ENCODE measurements around the gene ADH1C. TPM values are rescaled to one million over a fixed set of nuclear protein-coding genes. Genes with fewer than 3 reads are reported as not detected.
"Not testable (repeated sequence)": the region's sequence is repeated elsewhere in the genome, so short reads cannot be mapped to it uniquely, and the experiment has no call there.

Gene ADH1C
- total and polyA plus RNA-seq, 2 experiments from 2014 or later = 4.4 to 13.7 TPM

DNA sequence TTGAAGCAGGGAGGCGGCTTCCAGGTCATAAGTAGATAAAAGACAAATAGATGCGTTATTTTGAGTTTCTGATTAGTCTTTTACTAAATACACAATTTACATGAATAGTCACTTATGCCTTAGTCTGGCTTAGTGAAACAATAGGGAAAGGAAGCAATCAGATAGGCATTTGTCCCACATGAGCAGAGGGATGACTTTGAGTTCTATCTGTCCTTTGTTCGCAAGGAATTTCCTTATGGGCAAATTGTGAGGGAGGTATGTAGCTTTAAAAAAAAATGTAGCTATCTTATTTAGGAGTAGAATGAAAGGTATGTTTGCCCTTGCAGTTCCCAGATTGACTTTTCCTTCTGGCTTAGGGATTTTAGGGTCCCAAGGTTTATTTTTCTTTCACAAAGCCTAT is 26.3 kb upstream of the ADH1C start:
- no peak for TF ChIP-seq EZH2phosphoT487 (IDR thresholded peaks at IDR 0.05; ENCODE audit: low read depth, severe bottlenecking, unreplicated experiment)
- TF ChIP-seq, protein P1, sequence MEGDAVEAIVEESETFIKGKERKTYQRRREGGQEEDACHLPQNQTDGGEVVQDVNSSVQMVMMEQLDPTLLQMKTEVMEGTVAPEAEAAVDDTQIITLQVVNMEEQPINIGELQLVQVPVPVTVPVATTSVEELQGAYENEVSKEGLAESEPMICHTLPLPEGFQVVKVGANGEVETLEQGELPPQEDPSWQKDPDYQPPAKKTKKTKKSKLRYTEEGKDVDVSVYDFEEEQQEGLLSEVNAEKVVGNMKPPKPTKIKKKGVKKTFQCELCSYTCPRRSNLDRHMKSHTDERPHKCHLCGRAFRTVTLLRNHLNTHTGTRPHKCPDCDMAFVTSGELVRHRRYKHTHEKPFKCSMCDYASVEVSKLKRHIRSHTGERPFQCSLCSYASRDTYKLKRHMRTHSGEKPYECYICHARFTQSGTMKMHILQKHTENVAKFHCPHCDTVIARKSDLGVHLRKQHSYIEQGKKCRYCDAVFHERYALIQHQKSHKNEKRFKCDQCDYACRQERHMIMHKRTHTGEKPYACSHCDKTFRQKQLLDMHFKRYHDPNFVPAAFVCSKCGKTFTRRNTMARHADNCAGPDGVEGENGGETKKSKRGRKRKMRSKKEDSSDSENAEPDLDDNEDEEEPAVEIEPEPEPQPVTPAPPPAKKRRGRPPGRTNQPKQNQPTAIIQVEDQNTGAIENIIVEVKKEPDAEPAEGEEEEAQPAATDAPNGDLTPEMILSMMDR (IDR thresholded peaks at IDR 0.05; ENCODE audit: poor library complexity) = no peak
- TF ChIP-seq EZH2 (IDR thresholded peaks at IDR 0.05; ENCODE audit: borderline replicate concordance) = no peak
- H3K9me2 ChIP-seq (replicated peaks; ENCODE audit: insufficient read depth) = no peaks in the 10 kb centered on the region
- H3K4me1 ChIP-seq (ENCODE audit: insufficient read depth) = no peaks in the 10 kb centered on the region
- 80% methylated on average over 3 of the region's 3 CpGs for WGBS (ENCODE audit: low lambda C conversion rate, missing lambda C conversion rate)
- H2AFZ ChIP-seq = no peak overlapping the region
- no peaks in the 10 kb centered on the region for H4K20me1 ChIP-seq (ENCODE audit: insufficient read depth, poor library complexity, severe bottlenecking)
- DNase-seq (ENCODE audit: low spot score) = no peak
- no peaks in the 10 kb centered on the region for H3K79me2 ChIP-seq
- H3K4me2 ChIP-seq = no peak overlapping the region
- H3K4me3 ChIP-seq = no peak overlapping the region
- no peaks in the 10 kb centered on the region for H3K27me3 ChIP-seq
- no peaks in the 10 kb centered on the region for H3K36me3 ChIP-seq (replicated peaks; ENCODE audit: insufficient read depth, low read depth)
- H3K9me3 ChIP-seq (ENCODE audit: low read depth) = no peaks in the 10 kb centered on the region
- no peak overlapping the region for H3K27ac ChIP-seq

DNA sequence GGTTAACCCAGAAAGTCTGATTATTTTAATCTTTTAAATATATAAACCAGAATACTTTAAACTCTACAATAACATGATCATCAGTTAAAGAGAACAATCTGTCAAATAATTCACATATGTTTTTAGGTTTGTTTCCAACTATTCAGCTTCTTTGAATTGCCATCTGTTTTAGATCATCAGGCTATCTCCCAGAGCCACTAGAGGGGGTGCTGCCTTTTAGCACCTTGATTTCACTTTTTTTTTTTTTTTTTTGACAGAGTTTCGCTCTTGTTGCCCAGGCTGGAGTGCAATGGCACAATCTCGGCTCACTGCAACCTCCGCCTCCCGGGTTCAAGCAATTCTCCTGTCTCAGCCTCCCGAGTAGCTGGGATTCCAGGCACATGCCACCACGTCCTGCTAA is 24.8 kb upstream of the ADH1C start:
- not testable (repeated sequence) for H3K27ac ChIP-seq; H4K20me1 ChIP-seq (ENCODE audit: insufficient read depth, poor library complexity, severe bottlenecking)

GRCh38 chr4:99372464-99372863 is 19.9 kb upstream of the ADH1C start:
- DNase-seq (ENCODE audit: low spot score); H3K79me2 ChIP-seq; H2AFZ ChIP-seq; H3K4me1 ChIP-seq (ENCODE audit: insufficient read depth); H3K9me3 ChIP-seq (ENCODE audit: low read depth); H3K27ac ChIP-seq; H3K4me3 ChIP-seq; H3K36me3 ChIP-seq (replicated peaks; ENCODE audit: insufficient read depth, low read depth); H3K4me2 ChIP-seq; H3K9me2 ChIP-seq (replicated peaks; ENCODE audit: insufficient read depth); H3K27me3 ChIP-seq; H4K20me1 ChIP-seq (ENCODE audit: insufficient read depth, poor library complexity, severe bottlenecking): not testable (repeated sequence)
- WGBS (ENCODE audit: low lambda C conversion rate, missing lambda C conversion rate) = 98% methylated on average over 2 of the region's 2 CpGs

More for the DNA sequence above, 24.8 kb upstream of the ADH1C start:
- DNase-seq (ENCODE audit: low spot score); H3K36me3 ChIP-seq (replicated peaks; ENCODE audit: insufficient read depth, low read depth); H3K9me3 ChIP-seq (ENCODE audit: low read depth); H3K4me3 ChIP-seq; H3K79me2 ChIP-seq; H3K9me2 ChIP-seq (replicated peaks; ENCODE audit: insufficient read depth); H3K27me3 ChIP-seq; H2AFZ ChIP-seq; H3K4me2 ChIP-seq; H3K4me1 ChIP-seq (ENCODE audit: insufficient read depth): not testable (repeated sequence)
- TF ChIP-seq, protein P1 (IDR thresholded peaks at IDR 0.05; ENCODE audit: poor library complexity) = peak; percentile 29
- 61% methylated on average over 6 of the region's 6 CpGs for WGBS (ENCODE audit: low lambda C conversion rate, missing lambda C conversion rate)

DNA sequence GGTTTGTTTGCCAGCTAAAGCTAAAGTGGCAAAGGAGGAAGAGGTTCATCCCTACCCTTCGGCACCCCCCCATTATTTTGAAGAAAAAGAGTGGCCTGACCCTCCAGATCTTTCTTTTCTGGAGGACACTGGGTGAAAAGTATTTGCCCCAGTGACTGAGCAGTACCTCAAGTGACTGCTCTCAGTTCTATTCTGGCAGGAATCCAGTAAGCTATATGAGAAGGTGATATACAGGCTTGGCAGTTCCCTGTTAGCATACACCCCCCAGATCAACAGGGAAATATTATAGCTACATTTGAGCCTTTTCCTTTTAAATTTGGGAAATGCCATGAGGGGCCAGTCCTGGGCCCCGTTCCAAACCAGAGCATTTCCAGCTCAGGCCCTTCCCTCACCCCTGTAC is 15.3 kb upstream of the ADH1C start:
- not testable (repeated sequence) for H3K79me2 ChIP-seq; DNase-seq (ENCODE audit: low spot score)
- 79% methylated on average over 2 of the region's 2 CpGs for WGBS (ENCODE audit: low lambda C conversion rate, missing lambda C conversion rate)

DNA sequence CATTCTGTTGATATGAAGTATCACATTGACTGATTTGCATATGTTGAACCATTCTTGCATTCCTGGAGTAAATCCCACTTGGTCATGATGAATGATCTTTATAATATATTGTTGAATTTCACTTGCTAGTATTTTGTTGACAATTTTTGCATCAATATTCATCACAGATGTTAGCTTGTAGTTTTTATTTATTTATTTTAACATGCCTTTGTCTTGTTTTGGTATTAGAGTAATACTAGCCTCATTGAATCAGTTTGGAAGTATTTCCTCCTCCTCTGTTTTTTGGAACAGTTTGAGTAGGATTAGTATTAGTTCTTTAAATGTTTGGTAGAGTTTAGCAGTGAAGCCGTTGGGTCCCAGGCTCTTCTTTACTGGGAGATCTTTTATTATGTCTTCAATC is 13.9 kb upstream of the ADH1C start:
- Histone ChIP-seq H3K36me3 (replicated peaks; ENCODE audit: insufficient read depth, low read depth) (no peaks in the 10 kb centered on the region), H3K27me3 (no peaks in the 10 kb centered on the region), H3K4me1 (ENCODE audit: insufficient read depth) (no peaks in the 10 kb centered on the region), H3K79me2 (no peaks in the 10 kb centered on the region), H3K27ac (no peak overlapping the region), H3K9me3 (ENCODE audit: low read depth) (no peaks in the 10 kb centered on the region), H3K4me2 (no peak overlapping the region), H3K9me2 (replicated peaks; ENCODE audit: insufficient read depth) (no peaks in the 10 kb centered on the region), H4K20me1 (ENCODE audit: insufficient read depth, poor library complexity, severe bottlenecking) (no peaks in the 10 kb centered on the region), H2AFZ (no peak overlapping the region), H3K4me3 (no peak overlapping the region)
- WGBS (ENCODE audit: low lambda C conversion rate, missing lambda C conversion rate) = 76% methylated on average over 1 of the region's 1 CpG
- no peak for DNase-seq (ENCODE audit: low spot score)
- TF ChIP-seq EZH2 (IDR thresholded peaks at IDR 0.05; ENCODE audit: borderline replicate concordance) = no peak
- TF ChIP-seq, protein P1 (IDR thresholded peaks at IDR 0.05; ENCODE audit: poor library complexity) = no peak
- TF ChIP-seq EZH2phosphoT487 (IDR thresholded peaks at IDR 0.05; ENCODE audit: low read depth, severe bottlenecking, unreplicated experiment) = no peak

More for the DNA sequence above, 15.3 kb upstream of the ADH1C start:
- H3K36me3 ChIP-seq (replicated peaks; ENCODE audit: insufficient read depth, low read depth); H3K4me3 ChIP-seq; H3K4me2 ChIP-seq; H3K9me2 ChIP-seq (replicated peaks; ENCODE audit: insufficient read depth); H3K9me3 ChIP-seq (ENCODE audit: low read depth); H2AFZ ChIP-seq; H3K27me3 ChIP-seq; H4K20me1 ChIP-seq (ENCODE audit: insufficient read depth, poor library complexity, severe bottlenecking); H3K4me1 ChIP-seq (ENCODE audit: insufficient read depth); H3K27ac ChIP-seq: not testable (repeated sequence)
